Measurements from ENCODE around the gene CDIP1.
"Not testable (repeated sequence)": the region's sequence is repeated elsewhere in the genome, so short reads cannot be mapped to it uniquely, and the experiment has no call there.

Gene CDIP1

DNA sequence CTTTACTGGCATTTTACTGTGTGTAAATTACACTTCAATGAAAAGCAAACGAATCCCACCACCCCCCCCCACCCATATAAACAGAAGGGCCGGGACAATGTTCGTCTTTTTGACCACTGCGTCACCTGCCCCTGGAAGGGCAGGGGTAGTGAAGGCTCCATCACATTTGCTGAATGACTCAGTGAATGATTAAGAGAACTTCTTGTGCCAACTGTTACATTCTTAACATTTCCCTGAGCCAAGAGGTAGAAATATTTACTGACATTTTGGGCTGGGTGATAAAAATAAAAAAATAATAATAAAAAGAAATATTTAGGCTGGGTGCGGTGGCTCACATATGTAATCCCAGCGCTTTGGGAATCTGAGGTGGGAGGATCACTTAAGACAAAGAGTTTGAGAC lies 41.7 kb upstream of the CDIP1 start:
- TF ChIP-seq POLR2AphosphoS5 (IDR thresholded peaks at IDR 0.05; ENCODE audit: low read depth) (no peak), GABPA (IDR thresholded peaks at IDR 0.05; ENCODE audit: low read depth) (no peak)
- Histone ChIP-seq H3K27ac (replicated peaks) (no peak overlapping the region), H3K4me3 (replicated peaks; ENCODE audit: insufficient read depth, low read length) (no peak overlapping the region), H3K27me3 (ENCODE audit: insufficient read depth, poor library complexity, severe bottlenecking) (no peaks in the 10 kb centered on the region)
- DNase-seq (ENCODE audit: low read depth in 1 of 2, low spot score in 1 of 2): no peak

GRCh38 chr16:4578961-4579530 lies 40.5 kb upstream of the CDIP1 start:
- H3K4me3 ChIP-seq (replicated peaks; ENCODE audit: insufficient read depth, low read length): no peak overlapping the region
- no peaks in the 10 kb centered on the region for H3K27me3 ChIP-seq (ENCODE audit: insufficient read depth, poor library complexity, severe bottlenecking)
- no peak overlapping the region for H3K27ac ChIP-seq (replicated peaks)
- DNase-seq (ENCODE audit: low read depth in 1 of 2, low spot score in 1 of 2): no peak
- no peak for TF ChIP-seq POLR2AphosphoS5 (IDR thresholded peaks at IDR 0.05; ENCODE audit: low read depth)

DNA sequence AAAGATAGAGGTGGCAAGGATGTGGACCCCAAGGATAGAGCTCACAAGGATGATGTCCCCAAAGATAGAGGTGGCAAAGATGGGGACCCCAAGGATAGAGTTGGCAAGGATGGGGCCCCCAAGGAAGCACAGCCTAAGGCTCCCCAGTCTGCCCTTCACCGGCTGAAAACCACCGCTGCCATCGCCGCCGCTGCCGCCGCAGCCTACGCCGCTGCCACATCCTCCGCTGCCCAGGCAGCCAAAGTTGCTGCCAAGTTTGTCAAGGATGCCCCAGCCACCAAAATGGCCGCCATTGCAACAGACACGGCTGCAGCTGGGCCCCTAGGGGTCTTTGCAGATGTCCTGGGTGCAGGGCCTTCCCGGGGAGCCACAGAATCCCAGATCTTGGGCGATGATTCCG lies 37.4 kb upstream of the CDIP1 start:
- no peak for DNase-seq (ENCODE audit: low read depth in 1 of 2, low spot score in 1 of 2)
- Histone ChIP-seq H3K4me3 (replicated peaks; ENCODE audit: insufficient read depth, low read length) (no peak overlapping the region), H3K27ac (replicated peaks) (no peak overlapping the region), H3K27me3 (ENCODE audit: insufficient read depth, poor library complexity, severe bottlenecking) (no peaks in the 10 kb centered on the region)
- no peak for TF ChIP-seq GABPA (IDR thresholded peaks at IDR 0.05; ENCODE audit: low read depth)
- TF ChIP-seq SPI1 (IDR thresholded peaks at IDR 0.05; ENCODE audit: borderline replicate concordance, low read depth): no peak
- TF ChIP-seq POLR2AphosphoS5 (IDR thresholded peaks at IDR 0.05; ENCODE audit: low read depth): no peak
- TF ChIP-seq REST (IDR thresholded peaks at IDR 0.05; ENCODE audit: insufficient replicate concordance, low read depth): no peak
- TF ChIP-seq CTCF (IDR thresholded peaks at IDR 0.05; ENCODE audit: insufficient read depth, low read length): no peak

DNA sequence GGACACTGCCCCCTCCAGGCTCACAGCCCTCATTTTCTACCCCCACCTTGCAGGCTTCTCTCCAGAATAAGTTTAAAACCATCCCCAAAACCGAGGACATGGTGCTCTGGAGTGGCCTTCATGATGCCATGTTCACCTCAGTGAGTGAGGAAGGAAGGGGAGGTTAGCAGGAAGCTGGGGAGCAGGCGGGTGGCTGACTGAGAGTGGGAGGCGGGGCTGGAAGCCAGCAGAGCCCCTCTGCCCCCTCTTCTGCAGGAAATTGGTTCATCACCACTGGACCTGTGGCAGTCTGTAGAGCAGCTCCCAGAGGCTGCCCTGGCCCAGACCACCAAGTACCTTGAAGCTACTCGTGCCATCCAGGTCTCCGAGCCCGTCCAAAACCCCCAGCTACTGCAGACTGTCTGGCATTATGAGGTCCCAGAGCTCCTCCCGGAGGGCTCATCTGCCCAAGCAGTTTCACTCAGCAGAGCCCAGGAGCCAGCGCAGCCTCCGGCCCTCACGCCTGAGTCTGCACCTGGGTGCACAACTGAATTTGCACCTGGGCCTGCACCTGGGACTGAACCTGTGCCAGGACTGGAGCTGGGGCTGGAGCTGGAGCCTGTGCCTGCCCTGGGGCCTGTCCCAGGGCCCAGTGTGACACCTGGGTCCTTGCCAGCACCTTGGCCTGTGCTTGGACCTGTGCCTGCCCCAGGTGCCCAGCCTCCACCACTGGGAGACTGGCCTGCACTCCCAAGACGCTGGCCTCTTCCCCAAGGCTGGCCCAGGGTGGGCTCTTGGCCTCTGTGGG lies 36.5 kb upstream of the CDIP1 start:
- DNase-seq (ENCODE audit: low read depth in 1 of 2, low spot score in 1 of 2): no peak
- no peak overlapping the region for H3K27ac ChIP-seq (replicated peaks)
- TF ChIP-seq POLR2AphosphoS5 (IDR thresholded peaks at IDR 0.05; ENCODE audit: low read depth): no peak
- TF ChIP-seq CTCF (IDR thresholded peaks at IDR 0.05; ENCODE audit: insufficient read depth, low read length): no peak
- TF ChIP-seq GABPA (IDR thresholded peaks at IDR 0.05; ENCODE audit: low read depth): no peak
- TF ChIP-seq REST (IDR thresholded peaks at IDR 0.05; ENCODE audit: insufficient replicate concordance, low read depth): no peak
- TF ChIP-seq SPI1 (IDR thresholded peaks at IDR 0.05; ENCODE audit: borderline replicate concordance, low read depth): no peak

GRCh38 chr16:4573926-4574325 lies 35.4 kb upstream of the CDIP1 start:
- not testable (repeated sequence) for H3K4me3 ChIP-seq (replicated peaks; ENCODE audit: insufficient read depth, low read length); DNase-seq (ENCODE audit: low read depth in 1 of 2, low spot score in 1 of 2); H3K27ac ChIP-seq (replicated peaks); H3K27me3 ChIP-seq (ENCODE audit: insufficient read depth, poor library complexity, severe bottlenecking)

More for the DNA sequence above, 36.5 kb upstream of the CDIP1 start:
- Histone ChIP-seq H3K4me3 (replicated peaks; ENCODE audit: insufficient read depth, low read length) (no peak overlapping the region), H3K27me3 (ENCODE audit: insufficient read depth, poor library complexity, severe bottlenecking) (no peaks in the 10 kb centered on the region)

Measured in HL-60 (cell line).